Astrocyte of the cerebellum (primary cell): ENCODE data around the gene MADCAM1.

ENCODE experiments used
- DNase-seq: peaks from one replicate; pipeline ENCODE4 v3.0.0-alpha.2; 2011; ENCODE audit warnings: low read depth
- H3K4me3 ChIP-seq: 2 replicates; pipeline ENCODE4 v1.5.1; 2011; ENCODE audit warnings: mild to moderate bottlenecking, low read depth, low read length, moderate library complexity
- in situ Hi-C: cut with HindIII; loops from 2 replicates; pipeline ENCODE4 v1.10.0; 2017; ENCODE audit warnings: low sequenced_read_pairs
- TF ChIP-seq, protein P1 (sequence below): IDR thresholded peaks from 2 replicates; pipeline ENCODE4 v1.5.1; 2012; ENCODE audit warnings: low read length, low read depth, moderate library complexity, mild to moderate bottlenecking; ENCODE audit errors: missing control alignments

Gene MADCAM1

DNA sequence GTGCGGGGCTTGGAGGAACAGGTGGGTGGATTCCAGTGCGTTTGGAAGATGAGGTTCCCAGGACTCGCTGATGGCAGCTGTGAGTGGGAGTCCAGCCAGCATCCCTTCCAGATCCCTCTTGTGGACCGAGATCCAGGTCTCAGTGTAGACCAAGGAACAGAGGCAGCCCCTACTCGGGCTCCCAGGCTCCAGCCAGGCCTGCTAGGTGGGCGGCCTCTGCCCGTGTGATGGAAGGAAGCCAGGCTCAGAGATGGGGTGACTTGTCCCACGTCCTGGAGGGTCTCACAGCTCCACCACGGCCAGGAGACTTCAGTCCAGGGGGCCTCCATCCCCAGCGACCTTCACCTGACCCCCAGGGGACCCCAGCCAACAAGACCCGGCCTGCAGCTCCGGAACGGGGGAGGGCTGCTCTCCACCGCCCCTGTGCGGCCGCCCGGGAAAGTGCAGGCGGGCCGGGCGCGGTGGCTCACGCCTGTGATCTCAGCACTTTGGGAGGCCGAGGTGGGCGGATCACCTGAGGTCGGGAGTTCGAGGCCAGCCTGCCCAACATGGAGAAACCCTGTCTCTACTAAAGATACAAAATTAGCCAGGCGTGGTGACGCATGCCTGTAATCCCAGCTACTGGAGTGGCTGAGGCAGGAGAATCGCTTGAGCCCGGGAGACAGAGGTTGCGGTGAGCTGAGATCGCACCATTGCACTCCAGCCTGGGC, 729 bp upstream of the MADCAM1 start:
- TF ChIP-seq, protein P1, sequence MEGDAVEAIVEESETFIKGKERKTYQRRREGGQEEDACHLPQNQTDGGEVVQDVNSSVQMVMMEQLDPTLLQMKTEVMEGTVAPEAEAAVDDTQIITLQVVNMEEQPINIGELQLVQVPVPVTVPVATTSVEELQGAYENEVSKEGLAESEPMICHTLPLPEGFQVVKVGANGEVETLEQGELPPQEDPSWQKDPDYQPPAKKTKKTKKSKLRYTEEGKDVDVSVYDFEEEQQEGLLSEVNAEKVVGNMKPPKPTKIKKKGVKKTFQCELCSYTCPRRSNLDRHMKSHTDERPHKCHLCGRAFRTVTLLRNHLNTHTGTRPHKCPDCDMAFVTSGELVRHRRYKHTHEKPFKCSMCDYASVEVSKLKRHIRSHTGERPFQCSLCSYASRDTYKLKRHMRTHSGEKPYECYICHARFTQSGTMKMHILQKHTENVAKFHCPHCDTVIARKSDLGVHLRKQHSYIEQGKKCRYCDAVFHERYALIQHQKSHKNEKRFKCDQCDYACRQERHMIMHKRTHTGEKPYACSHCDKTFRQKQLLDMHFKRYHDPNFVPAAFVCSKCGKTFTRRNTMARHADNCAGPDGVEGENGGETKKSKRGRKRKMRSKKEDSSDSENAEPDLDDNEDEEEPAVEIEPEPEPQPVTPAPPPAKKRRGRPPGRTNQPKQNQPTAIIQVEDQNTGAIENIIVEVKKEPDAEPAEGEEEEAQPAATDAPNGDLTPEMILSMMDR = peak; percentile 77
- in situ Hi-C loops = no loop called here
- no peak overlapping the region for H3K4me3 ChIP-seq
- no peak for DNase-seq

- no peak for DNase-seq
- in situ Hi-C loops = no loop called here
- TF ChIP-seq, protein P1 = no peak
- H3K4me3 ChIP-seq = no peak overlapping the region
Measured at GRCh38 chr19:496986-497385, 700 bp downstream of the MADCAM1 start.

GRCh38 chr19:497491-497868, 1.2 kb downstream of the MADCAM1 start:
- H3K4me3 ChIP-seq = no peak overlapping the region
- in situ Hi-C loops = no loop called here
- TF ChIP-seq, protein P1 = no peak
- DNase-seq = no peak

- H3K4me3 ChIP-seq = no peak overlapping the region
- in situ Hi-C loops = no loop called here
- DNase-seq = no peak
- TF ChIP-seq, protein P1 = no peak
Measured at GRCh38 chr19:497869-498510, 1.7 kb downstream of the MADCAM1 start.

GRCh38 chr19:498511-498891, 2.2 kb downstream of the MADCAM1 start:
- in situ Hi-C loops = no loop called here
- DNase-seq = no peak
- no peak overlapping the region for H3K4me3 ChIP-seq
- TF ChIP-seq, protein P1 = no peak

GRCh38 chr19:498977-499623, 2.8 kb downstream of the MADCAM1 start:
- no peak for DNase-seq
- TF ChIP-seq, protein P1 = no peak
- no peak overlapping the region for H3K4me3 ChIP-seq
- in situ Hi-C loops = no loop called here
